Nephron (organoid): ENCODE results near the gene KCNF1.

Experiments used
- H3K27ac Mint-ChIP-seq, 3 experiments: 2 replicates each; pipeline ENCODE4 v1.8.0; 2020; ENCODE audit warnings: mixed read lengths in 3 of 3, mild to moderate bottlenecking in 2 of 3, moderate library complexity in 1 of 3
- H3K27me3 Mint-ChIP-seq: 2 replicates; pipeline ENCODE4 v1.8.0; 2021; ENCODE audit warnings: low read depth, mild to moderate bottlenecking, moderate library complexity, mixed read lengths
- H3K36me3 Mint-ChIP-seq: 2 replicates; pipeline ENCODE4 v1.8.0; 2020; ENCODE audit warnings: low read depth, mixed read lengths
- H3K4me1 Mint-ChIP-seq: 2 replicates; pipeline ENCODE4 v1.8.0; 2020; ENCODE audit warnings: mixed read lengths
- H3K4me3 Mint-ChIP-seq, 3 experiments: 2 replicates each; pipeline ENCODE4 v1.8.0; 2020; ENCODE audit warnings: mild to moderate bottlenecking in 3 of 3, mixed read lengths in 3 of 3, moderate library complexity in 2 of 3
- H3K9me3 Mint-ChIP-seq: 2 replicates; pipeline ENCODE4 v1.8.0; 2020; ENCODE audit warnings: mixed read lengths
- TF ChIP-seq, protein P1 (sequence below), 3 experiments: fragments of 200-600 bp; sonication (generic); IDR thresholded peaks; one replicate each; pipeline ENCODE4 v1.5.0; 2021; ENCODE audit warnings: antibody characterized with exemption in 3 of 3; ENCODE audit not compliant: unreplicated experiment in 3 of 3

The KCNF1 gene

DNA sequence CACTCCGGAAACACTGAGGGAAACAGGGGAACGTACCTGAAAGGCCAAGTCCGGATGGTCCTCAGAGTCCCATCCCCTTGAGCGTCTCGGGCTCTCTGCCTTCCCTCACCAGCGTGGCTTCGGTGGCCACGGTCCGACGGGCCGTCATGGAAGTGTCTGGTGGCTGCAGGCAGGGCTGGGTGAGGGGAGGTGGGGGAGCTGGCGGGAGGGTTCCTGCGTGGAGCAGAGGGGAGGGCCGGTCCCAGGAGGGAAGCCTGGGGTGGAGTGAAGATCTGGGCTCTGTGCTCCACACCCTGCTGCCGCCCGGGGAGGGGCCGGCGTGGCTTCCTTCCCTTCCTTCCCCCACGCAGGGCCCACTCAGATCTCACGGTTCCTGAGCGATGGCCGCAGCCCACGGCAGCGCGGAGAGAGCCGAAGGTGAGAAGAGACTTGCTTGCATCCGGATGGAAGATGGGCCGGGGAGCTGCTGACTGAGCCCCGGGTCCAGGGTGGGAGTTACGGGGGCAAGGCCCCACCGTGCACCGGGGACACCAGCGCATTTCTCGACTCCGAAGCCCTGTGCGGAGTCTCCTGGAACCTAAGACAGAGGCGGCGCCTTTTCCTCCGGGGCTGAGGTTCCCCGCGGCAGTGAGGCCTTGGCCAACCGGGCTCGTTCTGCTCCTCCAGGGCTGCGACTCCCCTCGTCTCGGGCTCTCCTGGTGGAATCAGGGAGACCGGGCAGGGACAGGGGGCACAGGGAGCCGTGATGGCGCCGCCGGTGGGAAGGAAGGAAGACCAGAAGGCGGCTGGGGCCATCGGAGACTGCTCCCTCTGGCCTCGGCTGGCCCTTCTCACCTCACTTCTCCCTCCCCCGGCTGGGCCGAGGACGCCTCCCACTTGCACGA lies 49.1 kb downstream of the KCNF1 start:
- H3K4me1 Mint-ChIP-seq: peaks cover 20% of the 10 kb centered on the region

DNA sequence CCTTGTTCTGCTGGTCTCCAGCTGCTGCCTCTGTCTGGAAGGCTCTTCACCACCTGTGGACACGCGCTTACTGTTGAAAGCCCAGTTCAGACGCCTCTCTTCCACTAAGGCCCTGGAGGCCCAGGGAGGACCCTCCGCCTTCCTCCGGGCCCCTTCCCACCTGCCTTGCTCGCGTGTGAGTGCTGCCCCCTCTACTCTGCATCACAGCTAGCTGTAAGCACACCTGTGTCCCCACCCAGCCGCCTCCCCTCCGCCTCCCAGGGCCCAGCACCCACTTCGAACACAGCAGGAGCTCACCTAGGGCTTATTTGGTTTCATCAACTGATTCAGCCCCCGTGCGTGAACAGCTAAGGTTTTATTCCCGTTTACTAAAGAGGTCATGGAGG lies 49.7 kb downstream of the KCNF1 start:
- no peak overlapping the region for H3K4me3 Mint-ChIP-seq

More for the DNA sequence above, 49.1 kb downstream of the KCNF1 start:
- TF ChIP-seq, protein P1, sequence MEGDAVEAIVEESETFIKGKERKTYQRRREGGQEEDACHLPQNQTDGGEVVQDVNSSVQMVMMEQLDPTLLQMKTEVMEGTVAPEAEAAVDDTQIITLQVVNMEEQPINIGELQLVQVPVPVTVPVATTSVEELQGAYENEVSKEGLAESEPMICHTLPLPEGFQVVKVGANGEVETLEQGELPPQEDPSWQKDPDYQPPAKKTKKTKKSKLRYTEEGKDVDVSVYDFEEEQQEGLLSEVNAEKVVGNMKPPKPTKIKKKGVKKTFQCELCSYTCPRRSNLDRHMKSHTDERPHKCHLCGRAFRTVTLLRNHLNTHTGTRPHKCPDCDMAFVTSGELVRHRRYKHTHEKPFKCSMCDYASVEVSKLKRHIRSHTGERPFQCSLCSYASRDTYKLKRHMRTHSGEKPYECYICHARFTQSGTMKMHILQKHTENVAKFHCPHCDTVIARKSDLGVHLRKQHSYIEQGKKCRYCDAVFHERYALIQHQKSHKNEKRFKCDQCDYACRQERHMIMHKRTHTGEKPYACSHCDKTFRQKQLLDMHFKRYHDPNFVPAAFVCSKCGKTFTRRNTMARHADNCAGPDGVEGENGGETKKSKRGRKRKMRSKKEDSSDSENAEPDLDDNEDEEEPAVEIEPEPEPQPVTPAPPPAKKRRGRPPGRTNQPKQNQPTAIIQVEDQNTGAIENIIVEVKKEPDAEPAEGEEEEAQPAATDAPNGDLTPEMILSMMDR (IDR thresholded peaks at IDR 0.05; ENCODE audit: unreplicated experiment in 3 of 3): no peak
- H3K27me3 Mint-ChIP-seq: peaks cover 15% of the 10 kb centered on the region
- H3K4me3 Mint-ChIP-seq: no peak overlapping the region
- no peaks in the 10 kb centered on the region for H3K9me3 Mint-ChIP-seq
- no peaks in the 10 kb centered on the region for H3K36me3 Mint-ChIP-seq
- no peak overlapping the region for H3K27ac Mint-ChIP-seq

DNA sequence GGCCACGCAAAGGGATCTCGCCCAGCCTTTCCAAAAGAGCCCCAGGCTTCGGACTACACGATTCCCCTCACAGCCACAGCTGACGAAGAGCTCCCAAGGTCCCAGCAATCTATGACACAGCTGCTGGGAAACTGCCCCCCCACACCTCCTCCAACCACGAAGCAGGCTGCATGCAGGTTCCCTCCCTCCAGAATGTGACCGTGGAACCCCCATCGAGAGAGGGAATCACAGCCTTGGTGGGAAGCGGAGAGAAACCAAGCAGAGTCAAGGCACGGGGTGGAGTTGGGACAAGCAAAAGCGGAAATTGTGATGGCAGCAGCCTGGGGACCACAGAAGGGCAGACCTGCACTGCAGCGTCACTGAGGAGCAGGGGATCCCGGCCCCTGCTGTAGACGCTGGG lies 50.3 kb downstream of the KCNF1 start:
- Mint-ChIP-seq H3K27me3 (peaks cover 11% of the 10 kb centered on the region), H3K4me1 (peaks cover 20% of the 10 kb centered on the region), H3K27ac (no peak overlapping the region), H3K9me3 (no peaks in the 10 kb centered on the region), H3K36me3 (no peaks in the 10 kb centered on the region), H3K4me3 (no peak overlapping the region)
- TF ChIP-seq, protein P1 (IDR thresholded peaks at IDR 0.05; ENCODE audit: unreplicated experiment in 3 of 3): no peak

More for the DNA sequence above, 49.7 kb downstream of the KCNF1 start:
- TF ChIP-seq, protein P1 (IDR thresholded peaks at IDR 0.05; ENCODE audit: unreplicated experiment in 3 of 3): no peak
- Mint-ChIP-seq H3K27ac (no peak overlapping the region), H3K9me3 (no peaks in the 10 kb centered on the region), H3K27me3 (peaks cover 13% of the 10 kb centered on the region), H3K4me1 (peaks cover 20% of the 10 kb centered on the region), H3K36me3 (no peaks in the 10 kb centered on the region)

DNA sequence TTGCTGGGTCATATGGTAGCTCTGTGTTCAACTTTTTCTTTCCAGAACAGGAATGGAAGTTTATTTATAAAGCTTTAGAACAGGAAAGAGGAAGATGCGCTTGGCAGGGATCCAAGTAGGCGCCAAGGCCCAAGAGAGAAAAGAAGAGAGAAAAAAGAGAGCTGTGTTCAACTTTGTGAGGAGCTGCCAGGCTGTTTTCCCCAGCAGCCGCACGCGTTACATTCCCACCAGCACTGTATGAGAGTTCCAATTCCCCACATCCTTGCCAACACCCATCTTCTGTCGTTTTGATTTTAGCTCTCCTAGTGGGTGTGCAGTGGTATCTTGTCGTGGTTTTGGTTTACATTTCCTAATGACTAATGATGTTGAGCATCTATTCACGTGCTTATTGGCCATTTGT lies 51.4 kb downstream of the KCNF1 start:
- Mint-ChIP-seq H3K36me3 (no peaks in the 10 kb centered on the region), H3K27ac (no peak overlapping the region), H3K4me3 (no peak overlapping the region), H3K9me3 (no peaks in the 10 kb centered on the region), H3K4me1 (peaks cover 20% of the 10 kb centered on the region), H3K27me3 (peaks cover 11% of the 10 kb centered on the region)
- TF ChIP-seq, protein P1 (IDR thresholded peaks at IDR 0.05; ENCODE audit: unreplicated experiment in 3 of 3): no peak
